K562 (cell line): Measurements from ENCODE around the gene B3GALNT2. TPM values are rescaled to one million over a fixed set of nuclear protein-coding genes. Genes with fewer than 3 reads are reported as not detected.

Experiments
- ATAC-seq: fragments of 200-7000 bp; cut with Tn5 transposase; 3 replicates; pipeline ENCODE4 v1.9.1; 2020; ENCODE audit warnings: moderate library complexity
- BruUV-seq: library from RNA; stranded (reverse); fragments of 400-500 nt; replicated peaks from 2 replicates; lab custom pipeline; 2021; lab: Mats Ljungman, UMichigan
- CTCF ChIA-PET: fragments of 300-600 bp; formaldehyde crosslinking; extraction: SDS; loops from one replicate; lab custom pipeline; 2021; ENCODE audit warnings: low intra/inter-chr PET ratio; lab: Yijun Ruan, JAX
- POLR2A ChIA-PET: fragments of 300-600, 350-650 bp; sonication (Branson Sonifier 250); formaldehyde crosslinking; extraction: SDS; loops from one replicate; lab custom pipeline; 2021; ENCODE audit warnings: antibody characterized with exemption, inconsistent platforms; lab: Yijun Ruan, JAX
- DNase-seq, 4 experiments: peaks; one replicate each; pipeline versions ENCODE4 v3.0.0 to v3.0.0-alpha.2; 2011 to 2018; ENCODE audit warnings: low spot score in 3 of 4, mixed read lengths in 3 of 4; ENCODE audit errors: extremely low read depth in 1 of 4
- FAIRE-seq: peaks from 2 replicates; lab custom pipeline; 2011; peaks lifted over from hg19 to GRCh38; lab: Jason Lieb, UNC
- H2AFZ ChIP-seq: 2 replicates; pipeline ENCODE4 v1.6.0; 2011; ENCODE audit warnings: low read depth, low read length, control low read depth, inconsistent platforms
- H3K27ac ChIP-seq: fragments of 200-600 bp; 3 replicates; pipeline ENCODE4 v1.8.0; 2011; ENCODE audit warnings: low read depth, mild to moderate bottlenecking, control low read depth, inconsistent platforms, low read length, moderate library complexity, mixed read lengths; ENCODE audit errors: extremely low read depth
- H3K27me3 ChIP-seq, 2 experiments: fragments of 300-600 bp in 1 of 2; 2 replicates in 1 of 2; 3 replicates in 1 of 2; pipeline versions ENCODE4 v1.6.0 to v1.8.0; 2011; ENCODE audit warnings: inconsistent platforms in 2 of 2, low read length in 2 of 2, mild to moderate bottlenecking in 1 of 2, mixed read lengths in 1 of 2, moderate library complexity in 1 of 2; ENCODE audit not compliant: control insufficient read depth in 2 of 2, insufficient read depth in 2 of 2
- H3K36me3 ChIP-seq: fragments of 300-600 bp; 3 replicates; pipeline ENCODE4 v1.8.0; 2011; ENCODE audit warnings: mild to moderate bottlenecking, low read length, inconsistent platforms; ENCODE audit not compliant: control insufficient read depth, insufficient read depth
- H3K4me1 ChIP-seq, 2 experiments: fragments of 200-600 bp in 1 of 2; replicated peaks in 1 of 2; 2 replicates in 1 of 2; 3 replicates in 1 of 2; pipeline versions ENCODE4 v1.5.1 to v1.8.0; 2011; ENCODE audit warnings: inconsistent platforms in 2 of 2, low read length in 2 of 2, mild to moderate bottlenecking in 1 of 2, mixed read lengths in 1 of 2, moderate library complexity in 1 of 2; ENCODE audit not compliant: control insufficient read depth in 2 of 2, insufficient read depth in 2 of 2
- H3K4me2 ChIP-seq: 2 replicates; pipeline ENCODE4 v1.6.1; 2011; ENCODE audit warnings: low read length, control low read depth, inconsistent platforms, mixed read lengths; ENCODE audit not compliant: insufficient read depth
- H3K4me3 ChIP-seq: fragments of 200-600 bp; sonication (generic), shearing (Covaris generic); 2 replicates; pipeline ENCODE4 v1.5.1; 2016; ENCODE audit warnings: control low read depth, inconsistent platforms
- H3K79me2 ChIP-seq: fragments of 200-600 bp; 3 replicates; pipeline ENCODE4 v1.8.0; 2011; ENCODE audit warnings: low read length, inconsistent platforms; ENCODE audit not compliant: control insufficient read depth, insufficient read depth
- H3K9ac ChIP-seq, 2 experiments: 2 replicates each; pipeline versions ENCODE4 v1.6.0 to v1.6.1; 2011; ENCODE audit warnings: low read depth in 2 of 2, low read length in 2 of 2, control low read depth in 1 of 2, inconsistent platforms in 1 of 2, mild to moderate bottlenecking in 1 of 2, mixed read lengths in 1 of 2; ENCODE audit not compliant: insufficient read depth in 1 of 2
- H3K9me1 ChIP-seq: one replicate; pipeline ENCODE4 v1.6.0; 2011; ENCODE audit warnings: inconsistent platforms, mild to moderate bottlenecking, low read length, moderate library complexity; ENCODE audit not compliant: control insufficient read depth, insufficient read depth
- H3K9me3 ChIP-seq: replicated peaks from 2 replicates; pipeline ENCODE4 v1.5.1; 2011; ENCODE audit warnings: low read depth, low read length, inconsistent platforms; ENCODE audit not compliant: control insufficient read depth, insufficient read depth
- H4K20me1 ChIP-seq: replicated peaks from 2 replicates; pipeline ENCODE4 v1.6.1; 2011; ENCODE audit warnings: low read length, inconsistent platforms, mixed read lengths; ENCODE audit not compliant: control insufficient read depth, insufficient read depth
- DACH1 ChIP-seq: fragments of 450-650 bp; IDR thresholded peaks from 2 replicates; pipeline ENCODE4 v1.6.1; 2018; ENCODE audit not compliant: partially characterized antibody
- MYBL2 ChIP-seq, 2 experiments: fragments of 450-650 bp in 1 of 2; sonication (generic) in 1 of 2; formaldehyde crosslinking in 1 of 2; IDR thresholded peaks; 2 replicates each; pipeline versions ENCODE4 v1.6.1 to v1.8.1; 2017 to 2022; ENCODE audit warnings: borderline replicate concordance in 1 of 2, inconsistent platforms in 1 of 2, low read depth in 1 of 2, mild to moderate bottlenecking in 1 of 2, missing genetic modification reagents in 1 of 2, moderate library complexity in 1 of 2
- NFYB ChIP-seq: IDR thresholded peaks from 2 replicates; pipeline ENCODE4 v1.6.1; 2011; ENCODE audit warnings: mild to moderate bottlenecking, moderate library complexity; ENCODE audit not compliant: insufficient read length; ENCODE audit errors: extremely low read depth
- TOE1 ChIP-seq, 2 experiments: fragments of 450-650 bp in 1 of 2; sonication (generic) in 1 of 2; formaldehyde crosslinking in 1 of 2; IDR thresholded peaks; 2 replicates each; pipeline versions ENCODE4 v1.7.1 to v1.8.0; 2016 to 2022; ENCODE audit warnings: borderline replicate concordance in 2 of 2, mild to moderate bottlenecking in 2 of 2, antibody characterized with exemption in 1 of 2, inconsistent platforms in 1 of 2, low read depth in 1 of 2, missing genetic modification reagents in 1 of 2, moderate library complexity in 1 of 2
- XRCC5 ChIP-seq: fragments of 200-400 bp; formaldehyde crosslinking; IDR thresholded peaks from 2 replicates; pipeline ENCODE4 v1.6.1; 2017; ENCODE audit warnings: low read depth, mild to moderate bottlenecking, low read length
- ZNF253 ChIP-seq: fragments of 250-450 bp; sonication (Bioruptor Pico); conservative IDR thresholded peaks from 2 replicates; pipeline ENCODE4 v1.6.1; 2021; ENCODE audit warnings: mild to moderate bottlenecking
- ZNF76 ChIP-seq: fragments of 250-450 bp; sonication (Bioruptor Pico); IDR thresholded peaks from 2 replicates; pipeline ENCODE4 v1.4.0; 2020; ENCODE audit warnings: mild to moderate bottlenecking, moderate library complexity, borderline replicate concordance
- ZZZ3 ChIP-seq: fragments of 450-650 bp; IDR thresholded peaks from 2 replicates; pipeline ENCODE4 v1.6.1; 2016; ENCODE audit warnings: antibody characterized with exemption, mild to moderate bottlenecking, moderate library complexity
- WGBS: fragments of 100-300 bp; shearing (Covaris generic); methylation state at CpG from one replicate; pipeline ENCODE4 v1.1.6; 2016; ENCODE audit warnings: low coverage, mixed read lengths; ENCODE audit not compliant: insufficient coverage; ENCODE audit errors: missing lambda C conversion rate; 5-methylcytosine and 5-hydroxymethylcytosine counted together
- in situ Hi-C: fragments of 300-500 bp; cut with MboI; formaldehyde crosslinking; loops from 4 replicates; pipeline ENCODE4 v1.15.0; 2018; ENCODE audit warnings: inconsistent platforms, mixed read lengths
- intact Hi-C: fragments of 100-400 bp; cut with micrococcal nuclease; formaldehyde crosslinking; loops from 2 replicates; pipeline ENCODE4 v1.14.2; 2022
- polyA plus RNA-seq, 8 experiments: library from polyadenylated mRNA; depleted of rRNA in 4 of 8; stranded (reverse) in 5 of 8; unstranded in 3 of 8; fragments of >200 nt; fragmentation: Nextera tagmentation in 2 of 8; fragmentation: Illumina TruSeq in 1 of 8; extraction: Ambion mirVana in 2 of 8; extraction: Trizol in 1 of 8; gene quantifications; 2 replicates each; pipeline versions ENCODE4 v1.2.1 to v1.2.3, GENCODE V29; 2011 to 2014; ENCODE audit warnings: inconsistent platforms in 1 of 8, missing spikeins in 1 of 8
- total RNA-seq, 7 experiments: library from RNA; depleted of rRNA in 6 of 7; stranded (reverse); fragments of >200 nt in 6 of 7; fragmentation: Illumina TruSeq in 2 of 7; extraction: Trizol in 2 of 7; gene quantifications; 2 replicates each; pipeline versions ENCODE4 v1.2.1 to v1.2.3, GENCODE V29; 2011 to 2021; ENCODE audit warnings: low replicate concordance in 1 of 7
- TF ChIP-seq, protein P1 (sequence below): sonication (generic); formaldehyde crosslinking; IDR thresholded peaks from 2 replicates; pipeline ENCODE4 v1.8.1; 2023; ENCODE audit warnings: mild to moderate bottlenecking, missing genetic modification reagents

The B3GALNT2 gene
- total and polyA plus RNA-seq, 9 of the 15 experiments (the other 6 are each of a cell fraction or from before 2014, with no cell fraction given) = 2.0 to 31.7 (median 22.9) TPM

DNA sequence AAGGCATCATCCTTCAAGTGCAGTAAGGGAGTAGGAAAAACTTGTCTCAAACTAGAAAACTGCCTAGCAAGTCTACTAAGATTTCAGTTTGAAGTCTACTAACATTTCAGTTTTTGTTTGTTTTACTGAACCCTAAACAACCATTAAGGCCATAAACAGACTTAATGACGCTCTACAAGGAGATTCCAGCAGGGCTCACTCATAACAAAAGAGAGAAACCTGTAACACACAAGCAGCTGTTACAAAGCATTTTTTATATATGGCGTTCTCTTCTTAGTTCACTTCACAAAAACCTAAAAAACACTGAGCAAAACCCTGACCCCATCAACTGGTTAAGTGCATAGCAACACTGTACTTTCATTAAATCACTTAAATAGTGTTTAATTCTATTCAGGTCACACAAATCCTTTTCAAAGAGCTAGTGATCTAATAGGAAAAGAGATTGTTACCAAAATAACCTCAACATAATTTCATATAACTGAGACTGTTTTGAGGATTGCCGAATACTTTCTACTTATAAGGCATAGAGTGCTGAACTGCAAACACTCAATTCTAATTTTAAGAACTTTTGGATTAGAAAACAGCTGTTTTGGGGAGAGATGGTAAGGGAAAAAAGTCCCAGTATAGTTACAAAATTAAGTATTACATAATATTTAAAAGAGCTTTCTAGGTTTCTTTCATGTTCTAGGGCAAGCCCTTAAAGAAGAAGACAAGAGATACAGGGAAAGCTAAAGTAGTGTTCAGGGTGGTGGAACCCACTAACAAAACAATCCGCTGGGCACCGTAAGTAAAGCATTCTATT lies 1.4 kb downstream of the B3GALNT2 start:
- no peaks in the 10 kb centered on the region for H4K20me1 ChIP-seq
- H3K27me3 ChIP-seq = no peaks in the 10 kb centered on the region
- H2AFZ ChIP-seq = peak overlapping the region; percentile 90
- 7% methylated on average over 5 of the region's 5 CpGs for WGBS
- POLR2A ChIA-PET = interaction anchor here (0.6 to 3.0 kb wide), 6 partner anchors 9 to 516 kb away, joined by 3 to 29 read pairs (median 3); no protein-coding TSS in a partner anchor
- FAIRE-seq (peak; percentile 55), DNase-seq (peak in 1 of 4 experiments; percentile 22), ATAC-seq (no peak)
- peak overlapping the region; percentile 66 for H3K4me3 ChIP-seq
- H3K9ac ChIP-seq = peak overlapping the region; percentile 76 to 95; a peak in 3 of 4 replicates
- intact Hi-C loops = loop anchor here (5.0 to 10.0 kb wide), 3 partner anchors 61 to 898 kb away; no protein-coding TSS in a partner anchor
- 0 out of 3 replicates have a peak, but pooled peaks cover 4% of the 10 kb centered on the region for H3K36me3 ChIP-seq
- TSS peak; percentile 56 for BruUV-seq
- in situ Hi-C loops = no loop called here
- peaks cover 78% of the 10 kb centered on the region for H3K79me2 ChIP-seq
- H3K4me1 ChIP-seq = peaks cover 18 to 21% of the 10 kb centered on the region in 2 experiments; a peak in 4 of 5 replicates
- H3K9me3 ChIP-seq = no peaks in the 10 kb centered on the region
- H3K4me2 ChIP-seq = peak overlapping the region; percentile 81
- H3K9me1 ChIP-seq = no peaks in the 10 kb centered on the region
- H3K27ac ChIP-seq = peak overlapping the region; percentile 73
- CTCF ChIA-PET = no interaction called here
- no peak for TF ChIP-seq TOE1 (IDR thresholded peaks at IDR 0.05; ENCODE audit: borderline replicate concordance)
- TF ChIP-seq TOE1 (CRISPR knock-in tag; IDR thresholded peaks at IDR 0.05; ENCODE audit: borderline replicate concordance, low read depth) = no peak
- TF ChIP-seq, protein P1, sequence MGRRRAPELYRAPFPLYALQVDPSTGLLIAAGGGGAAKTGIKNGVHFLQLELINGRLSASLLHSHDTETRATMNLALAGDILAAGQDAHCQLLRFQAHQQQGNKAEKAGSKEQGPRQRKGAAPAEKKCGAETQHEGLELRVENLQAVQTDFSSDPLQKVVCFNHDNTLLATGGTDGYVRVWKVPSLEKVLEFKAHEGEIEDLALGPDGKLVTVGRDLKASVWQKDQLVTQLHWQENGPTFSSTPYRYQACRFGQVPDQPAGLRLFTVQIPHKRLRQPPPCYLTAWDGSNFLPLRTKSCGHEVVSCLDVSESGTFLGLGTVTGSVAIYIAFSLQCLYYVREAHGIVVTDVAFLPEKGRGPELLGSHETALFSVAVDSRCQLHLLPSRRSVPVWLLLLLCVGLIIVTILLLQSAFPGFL = no peak
- TF ChIP-seq MYBL2 (IDR thresholded peaks at IDR 0.05; ENCODE audit: low read depth) = no peak
- no peak for TF ChIP-seq MYBL2 (CRISPR knock-in tag; IDR thresholded peaks at IDR 0.05; ENCODE audit: borderline replicate concordance)
- peak; percentile 68 for TF ChIP-seq DACH1
- no peak for TF ChIP-seq XRCC5
- no peak for TF ChIP-seq NFYB
- no peak for TF ChIP-seq ZNF76 (CRISPR knock-in tag)
- no peak for TF ChIP-seq ZZZ3
- no peak for TF ChIP-seq ZNF253 (CRISPR knock-in tag)
